HG02678 (cell line): ENCODE data around the gene PLEKHF1.
"Not testable (repeated sequence)": the region's sequence is repeated elsewhere in the genome, so short reads cannot be mapped to it uniquely, and the experiment has no call there.

ENCODE experiments used
- ATAC-seq: cut with Tn5 transposase; IDR thresholded peaks from one replicate; pipeline ENCODE4 v1.9.1; 2021; ENCODE audit warnings: mild to moderate bottlenecking, moderate library complexity; ENCODE audit not compliant: unreplicated experiment

PLEKHF1 gene

DNA sequence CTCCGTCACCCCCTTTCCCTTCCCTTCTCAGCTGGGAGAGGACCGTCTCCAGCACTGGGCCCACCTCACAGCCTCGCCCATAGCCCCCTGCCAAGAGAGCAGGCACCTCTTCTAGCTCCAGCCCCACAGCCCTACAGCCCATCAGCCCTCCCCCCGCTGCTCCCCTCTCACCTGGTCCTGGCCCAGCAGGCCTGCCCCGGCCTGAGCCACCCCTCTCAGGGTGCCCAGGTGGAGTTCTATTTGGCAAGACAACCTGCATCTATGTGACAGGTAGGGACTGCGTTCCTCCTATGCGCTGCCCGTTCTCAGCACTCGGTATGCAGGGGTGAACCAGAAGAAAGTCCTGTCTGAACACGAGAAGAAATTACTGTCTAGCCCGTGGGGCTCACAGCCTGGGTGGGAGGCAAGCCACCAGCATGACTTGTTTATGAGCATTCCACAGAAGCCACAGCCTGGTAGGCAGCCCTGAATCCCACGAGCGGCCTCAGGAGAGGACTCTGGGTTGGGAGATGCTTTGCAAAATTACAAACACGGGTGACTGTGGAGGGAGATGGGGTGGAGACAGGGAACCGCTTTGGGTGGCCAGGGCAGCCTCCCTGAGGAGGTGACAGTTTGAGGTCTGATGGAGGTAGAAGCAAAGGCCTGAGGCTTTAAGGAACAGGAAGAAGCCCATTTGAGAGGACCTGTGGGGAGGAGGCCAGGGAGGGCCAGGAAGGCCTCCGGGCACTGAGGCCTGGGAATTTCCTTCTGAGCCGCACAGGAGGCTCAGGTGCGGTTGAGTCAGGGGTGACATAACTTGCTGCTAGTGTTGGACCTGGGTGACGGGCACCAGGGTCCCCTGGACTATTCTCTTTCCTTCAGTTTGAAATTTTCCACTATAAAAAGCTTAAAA, 1.2 kb upstream of the PLEKHF1 start:
- ATAC-seq, result no peak

DNA sequence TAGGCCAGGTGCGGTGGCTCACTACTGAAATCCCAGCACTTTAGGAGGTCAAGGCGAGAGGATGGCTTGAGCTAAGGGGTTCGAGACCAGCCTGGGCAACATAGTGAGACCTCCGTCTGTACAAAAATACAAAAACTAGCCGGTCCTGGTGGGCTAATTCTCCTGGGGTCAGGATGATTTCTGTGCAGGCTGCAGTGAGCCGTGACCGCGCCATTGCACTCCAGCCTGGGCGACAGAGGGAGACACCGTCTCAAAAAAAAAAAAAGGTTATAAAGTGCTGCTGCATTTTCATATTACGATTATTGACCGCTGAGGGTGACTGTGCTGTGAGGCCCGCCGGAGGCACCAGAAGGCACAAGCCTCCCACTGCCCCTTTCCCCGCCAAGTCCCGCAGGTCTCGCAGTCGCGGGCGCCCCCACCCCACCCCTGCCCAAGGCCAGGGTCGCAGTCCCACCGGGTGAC, 477 bp upstream of the PLEKHF1 start:
- no peak for ATAC-seq

DNA sequence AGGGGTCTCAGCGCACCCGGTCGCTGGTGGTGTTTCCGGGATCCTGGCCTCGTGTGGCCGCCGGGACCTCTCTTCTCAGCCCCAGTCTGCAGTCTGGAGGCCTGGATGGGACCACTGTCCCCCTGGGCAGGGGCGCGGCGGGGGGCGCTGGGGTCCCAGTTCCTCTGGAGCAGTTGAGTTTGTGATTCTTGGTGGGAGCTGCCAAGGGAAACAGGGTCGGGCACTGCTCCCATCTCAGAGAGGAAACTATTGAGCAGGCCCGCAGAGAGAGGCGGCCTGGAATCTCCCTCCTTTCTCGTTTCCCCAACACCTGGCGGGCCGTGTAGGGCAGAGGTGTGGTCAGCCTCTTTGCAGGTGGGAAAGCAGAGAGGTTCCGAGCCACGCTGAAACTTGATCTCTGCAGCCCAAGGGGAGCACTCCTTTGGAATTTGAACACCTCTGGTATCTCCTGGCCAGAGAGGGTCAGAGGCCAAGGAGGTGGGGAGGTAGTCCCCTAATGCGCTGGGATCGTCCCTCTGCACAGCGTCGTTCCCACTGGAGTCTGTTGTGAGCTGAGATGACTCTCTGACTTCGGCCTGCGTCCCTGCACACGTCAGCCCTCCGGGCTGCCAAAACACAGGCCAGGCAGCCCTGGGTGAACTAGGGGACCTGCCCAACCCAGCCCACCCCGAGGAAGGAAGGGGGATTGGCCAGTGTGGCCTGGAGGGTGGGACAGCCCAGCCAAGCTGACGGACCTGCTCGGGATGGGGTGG, 741 bp downstream of the PLEKHF1 start:
- no peak for ATAC-seq

DNA sequence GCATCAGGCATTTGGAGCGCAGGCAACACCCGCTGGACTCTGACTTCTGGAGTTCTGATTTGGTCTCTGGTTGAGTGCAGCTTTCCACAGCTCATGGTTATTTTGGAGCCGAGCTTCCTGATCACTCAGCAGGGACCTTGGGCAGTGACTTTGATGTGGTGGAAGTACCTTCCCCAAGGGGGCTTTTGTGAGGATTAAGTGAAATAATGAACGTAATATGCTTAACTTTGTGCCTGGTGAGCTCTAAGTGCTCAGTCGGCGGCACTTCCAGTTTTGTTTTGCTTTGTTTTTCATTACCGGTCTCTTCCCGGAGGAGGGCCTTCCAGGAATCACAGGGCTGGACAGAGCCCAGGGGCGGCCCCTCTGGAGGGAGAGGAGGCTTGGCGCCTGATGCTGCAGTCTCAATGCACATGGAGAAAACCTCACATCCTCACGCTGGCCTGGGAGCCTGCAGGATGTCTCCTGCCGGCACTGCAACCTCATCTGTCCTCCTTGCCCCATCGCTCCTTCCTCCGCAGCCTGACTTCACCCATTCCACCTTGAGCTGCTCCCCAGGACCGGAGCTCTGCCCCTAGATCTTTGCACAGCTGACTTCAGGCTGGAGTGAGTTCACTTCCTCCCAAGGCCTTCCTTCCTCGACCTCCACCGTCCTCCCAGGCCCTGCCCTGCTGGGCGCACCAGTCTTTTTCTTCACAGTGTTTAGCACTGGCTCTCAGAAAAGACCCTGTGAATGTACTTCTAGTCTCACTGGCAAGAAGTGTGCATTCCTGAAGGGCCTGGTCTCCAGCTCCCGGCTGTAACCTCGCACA, 1.5 kb downstream of the PLEKHF1 start:
- ATAC-seq, result no peak

DNA sequence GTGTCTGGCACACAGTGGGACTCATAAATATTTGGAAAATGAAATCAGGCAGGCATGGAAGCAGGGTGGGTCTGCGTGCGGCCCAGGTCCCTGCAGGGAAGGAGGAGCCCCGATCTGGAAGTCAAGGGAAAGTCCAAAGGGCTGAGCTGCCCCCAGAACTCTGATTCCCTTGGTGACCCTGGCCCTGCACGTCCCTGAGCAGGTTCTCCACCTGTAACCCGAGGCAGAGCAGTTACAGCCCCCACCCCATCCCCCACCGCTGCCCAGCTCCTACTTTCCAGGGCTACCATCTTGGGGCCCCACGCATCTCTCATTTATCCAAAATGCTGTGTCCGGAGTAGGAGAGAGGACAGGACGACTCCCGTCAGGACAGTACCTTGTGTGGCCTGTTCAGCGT, 2.1 kb downstream of the PLEKHF1 start:
- ATAC-seq, result no peak

DNA sequence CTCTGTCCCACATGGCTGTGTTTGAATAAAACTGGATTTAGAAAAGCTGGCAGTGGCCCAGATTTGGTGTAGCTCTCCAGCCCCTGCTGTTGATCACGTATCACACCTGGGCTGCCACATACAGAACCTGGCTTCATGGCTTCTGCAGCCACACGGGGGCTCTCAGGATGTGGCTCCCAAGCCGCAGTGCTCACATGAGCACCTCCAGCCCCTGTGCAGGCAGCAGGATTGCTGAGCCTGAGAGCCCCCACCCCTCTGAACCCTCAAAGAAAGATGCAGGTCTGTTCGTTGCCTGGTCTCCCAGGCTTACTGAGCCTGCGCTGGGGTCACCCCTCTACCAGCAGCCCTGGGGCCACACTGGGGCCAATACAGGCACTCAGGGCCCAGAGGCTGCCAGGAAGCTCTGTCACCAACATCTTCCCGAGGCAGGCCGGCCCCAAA, 2.7 kb downstream of the PLEKHF1 start:
- no peak for ATAC-seq

DNA sequence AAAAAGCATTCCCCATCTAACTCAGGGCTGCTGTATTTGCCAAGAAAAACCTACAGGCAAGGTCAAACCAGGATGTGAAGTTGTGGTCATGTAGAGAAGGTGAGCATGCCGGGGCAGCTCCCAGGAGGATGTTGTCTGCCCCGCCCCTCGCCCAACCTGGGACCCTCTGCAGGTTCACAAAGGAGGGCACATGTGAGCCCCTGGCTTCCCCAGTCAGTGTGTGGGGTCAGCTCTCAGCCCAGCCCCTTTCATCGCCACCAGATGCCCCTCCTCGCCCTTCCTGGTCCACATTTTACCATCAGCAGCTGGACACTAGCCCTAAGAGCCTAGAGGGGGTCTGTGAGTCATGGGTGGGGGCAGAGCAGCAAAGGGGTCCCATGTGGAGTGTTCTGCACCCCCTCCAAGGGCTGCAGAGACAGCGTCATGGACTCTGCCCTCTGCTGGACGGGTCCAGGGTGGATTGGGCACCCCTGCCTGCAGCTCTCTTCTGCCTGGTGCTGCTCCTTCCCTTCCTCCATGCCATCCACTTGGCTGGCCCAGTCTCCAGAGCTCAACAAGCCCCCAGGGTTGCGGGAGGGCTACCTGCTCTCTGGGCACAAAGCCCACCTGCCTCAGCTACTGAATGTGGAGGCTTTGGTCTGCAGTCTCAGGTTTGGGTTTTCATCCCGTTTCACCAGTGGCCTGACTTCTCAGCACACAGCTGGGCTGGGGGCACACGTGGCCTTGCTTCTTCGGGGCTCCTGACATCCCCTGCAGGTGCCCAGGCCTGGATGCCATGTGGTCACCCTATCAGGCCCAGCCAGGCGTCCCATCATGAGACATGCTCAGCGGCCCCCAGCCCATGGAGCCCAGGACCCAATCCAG, 3.7 kb downstream of the PLEKHF1 start:
- ATAC-seq, result no peak

DNA sequence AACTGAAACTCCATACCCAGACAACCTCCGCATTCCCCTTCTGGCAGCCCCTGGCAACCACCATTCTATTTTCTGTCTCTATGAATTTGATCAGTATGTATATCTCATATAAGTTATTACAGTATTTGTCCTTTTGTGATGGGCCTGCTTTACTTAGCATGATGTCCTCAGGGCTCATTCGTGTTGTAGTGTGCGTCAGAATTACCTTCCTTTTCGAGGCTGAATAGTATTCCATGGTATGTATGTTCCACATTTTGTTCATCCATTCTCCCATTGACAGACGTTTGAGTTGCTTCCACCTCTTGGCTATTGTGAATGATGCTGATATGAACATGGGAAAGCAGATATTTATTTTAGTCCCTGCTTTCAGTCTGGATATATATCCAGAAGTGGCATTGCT, 5.0 kb downstream of the PLEKHF1 start:
- no peak for ATAC-seq

DNA sequence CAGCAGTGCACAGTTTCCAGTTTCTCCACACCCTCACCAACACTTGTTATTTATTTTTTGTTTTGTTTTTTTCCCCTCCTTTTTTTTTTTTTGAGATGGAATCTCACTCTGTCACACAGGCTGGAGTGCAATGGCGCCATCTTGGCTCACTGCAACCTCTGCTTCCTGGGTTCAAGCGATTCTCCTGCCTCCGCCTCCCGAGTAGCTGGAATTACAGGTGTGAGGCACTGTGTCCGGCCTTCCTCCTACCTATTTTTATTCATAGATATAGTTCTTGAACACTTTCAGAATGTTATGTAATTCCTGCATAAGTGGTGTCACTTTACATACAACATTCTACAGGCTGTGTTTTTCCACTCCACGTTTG, 5.7 kb downstream of the PLEKHF1 start:
- ATAC-seq, result not testable (repeated sequence)

DNA sequence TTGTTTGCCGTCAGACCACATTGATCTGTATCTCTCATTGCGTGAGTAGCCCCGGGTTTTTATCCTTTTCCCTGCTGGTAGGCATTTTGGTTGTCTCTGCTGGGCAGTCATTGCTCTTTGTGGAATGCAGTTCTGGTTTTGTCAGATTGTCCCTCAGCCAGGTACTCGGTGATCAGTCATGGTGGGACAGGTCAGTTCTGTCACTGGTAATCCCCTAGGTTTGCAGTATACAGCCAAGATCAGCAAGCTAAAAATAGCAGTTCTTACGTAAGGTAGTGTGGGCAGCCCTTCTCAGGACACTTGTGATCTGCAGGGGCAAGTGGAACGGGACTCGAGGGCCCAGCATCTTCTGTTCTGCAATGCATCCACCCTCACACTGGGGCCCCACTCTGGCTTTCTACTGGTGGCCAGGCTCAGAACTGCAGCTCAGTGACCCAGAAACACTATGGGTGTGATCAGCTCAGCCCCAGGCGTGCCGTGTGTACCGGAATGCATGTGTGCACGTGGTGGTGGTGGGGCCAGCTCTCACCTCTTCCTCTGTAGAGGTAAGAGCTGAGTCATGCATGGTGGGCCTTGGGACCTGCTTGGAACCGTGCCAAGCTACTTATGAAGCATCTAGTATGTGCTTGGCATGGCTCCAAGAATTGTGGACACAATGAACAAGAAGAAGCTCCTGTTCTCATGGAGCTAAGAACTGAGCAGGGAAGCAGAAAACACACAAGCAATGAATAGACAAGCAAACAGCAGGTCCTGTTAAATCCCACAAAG, 6.3 kb downstream of the PLEKHF1 start:
- peak; percentile 75 for ATAC-seq

DNA sequence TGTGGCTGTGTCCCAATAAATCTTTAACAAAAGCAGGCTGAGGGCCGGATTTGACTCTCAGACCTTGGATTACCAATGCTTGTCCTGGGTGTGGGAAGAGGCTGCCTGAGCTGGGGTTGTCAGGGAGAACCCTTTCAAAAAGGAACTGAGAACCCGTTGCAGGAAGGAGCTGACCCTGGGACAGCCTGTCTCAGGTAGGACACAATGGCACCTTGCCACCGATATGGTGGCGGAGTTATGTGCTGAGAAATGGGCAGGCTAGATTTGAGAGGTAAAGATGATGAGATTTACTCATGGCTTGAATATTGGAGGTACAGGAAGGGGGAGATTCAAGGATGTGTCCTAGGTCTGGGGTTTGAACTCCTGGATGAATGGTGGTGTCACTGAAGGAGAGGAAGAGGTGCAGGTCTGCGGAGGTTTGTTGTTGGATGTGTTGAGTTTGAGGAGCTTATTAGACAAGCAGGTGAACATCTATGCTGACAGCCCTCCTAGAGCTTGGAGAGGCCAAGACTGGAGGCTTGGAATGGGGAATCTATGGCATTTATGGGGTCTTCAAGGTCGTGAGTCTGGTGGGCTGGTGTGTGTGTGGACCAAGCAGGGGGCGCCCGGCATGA, 7.2 kb downstream of the PLEKHF1 start:
- no peak for ATAC-seq

DNA sequence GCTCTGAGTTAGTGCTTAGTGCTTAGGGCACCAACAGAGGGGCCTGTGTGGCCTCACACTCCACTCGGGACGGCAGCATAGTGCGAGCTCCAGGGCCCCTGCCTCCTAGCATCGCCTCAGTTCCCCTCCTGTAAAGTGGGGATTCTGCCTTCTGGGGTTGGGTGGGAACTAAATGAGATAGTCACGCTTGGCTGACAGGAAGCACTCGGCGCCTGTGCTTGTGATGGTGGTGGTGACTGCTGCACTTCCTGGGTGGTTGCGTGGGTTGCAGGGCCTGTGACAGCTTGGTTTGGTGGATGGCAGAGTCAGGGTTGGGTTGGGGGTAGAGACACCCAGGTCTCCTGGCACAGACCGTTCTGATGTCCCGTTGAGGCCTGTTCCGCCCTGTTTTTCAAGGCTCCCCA, 7.7 kb downstream of the PLEKHF1 start:
- peak; percentile 41 for ATAC-seq

DNA sequence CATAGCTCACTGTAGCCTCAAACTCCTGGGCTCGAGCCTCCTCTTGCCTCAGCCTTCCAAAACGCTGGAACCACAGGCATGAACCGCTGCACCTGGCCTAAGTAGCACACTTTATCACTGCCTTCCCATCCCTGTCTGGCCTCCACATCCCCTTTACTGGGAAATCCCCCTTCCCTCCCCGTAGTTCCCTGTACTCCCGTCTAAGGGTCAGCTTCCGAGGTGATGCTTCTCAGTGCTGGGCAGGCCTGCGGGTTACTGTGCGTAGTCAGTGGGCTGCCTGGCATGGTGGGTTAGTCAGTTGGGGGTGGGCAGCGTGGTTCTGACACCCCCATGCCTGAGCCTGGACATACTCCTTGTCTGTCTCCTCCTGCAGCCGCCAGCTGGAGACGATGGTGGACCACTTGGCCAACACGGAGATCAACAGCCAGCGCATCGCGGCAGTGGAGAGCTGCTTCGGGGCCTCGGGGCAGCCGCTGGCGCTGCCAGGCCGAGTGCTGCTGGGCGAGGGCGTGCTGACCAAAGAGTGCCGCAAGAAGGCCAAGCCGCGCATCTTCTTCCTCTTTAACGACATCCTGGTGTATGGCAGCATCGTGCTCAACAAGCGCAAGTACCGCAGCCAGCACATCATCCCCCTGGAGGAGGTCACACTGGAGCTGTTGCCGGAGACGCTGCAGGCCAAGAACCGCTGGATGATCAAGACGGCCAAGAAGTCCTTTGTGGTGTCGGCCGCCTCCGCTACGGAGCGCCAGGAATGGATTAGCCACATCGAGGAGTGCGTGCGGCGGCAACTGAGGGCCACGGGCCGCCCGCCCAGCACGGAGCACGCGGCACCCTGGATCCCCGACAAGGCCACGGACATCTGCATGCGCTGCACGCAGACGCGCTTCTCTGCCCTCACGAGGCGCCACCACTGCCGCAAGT, 8.4 kb downstream of the PLEKHF1 start:
- no peak for ATAC-seq

DNA sequence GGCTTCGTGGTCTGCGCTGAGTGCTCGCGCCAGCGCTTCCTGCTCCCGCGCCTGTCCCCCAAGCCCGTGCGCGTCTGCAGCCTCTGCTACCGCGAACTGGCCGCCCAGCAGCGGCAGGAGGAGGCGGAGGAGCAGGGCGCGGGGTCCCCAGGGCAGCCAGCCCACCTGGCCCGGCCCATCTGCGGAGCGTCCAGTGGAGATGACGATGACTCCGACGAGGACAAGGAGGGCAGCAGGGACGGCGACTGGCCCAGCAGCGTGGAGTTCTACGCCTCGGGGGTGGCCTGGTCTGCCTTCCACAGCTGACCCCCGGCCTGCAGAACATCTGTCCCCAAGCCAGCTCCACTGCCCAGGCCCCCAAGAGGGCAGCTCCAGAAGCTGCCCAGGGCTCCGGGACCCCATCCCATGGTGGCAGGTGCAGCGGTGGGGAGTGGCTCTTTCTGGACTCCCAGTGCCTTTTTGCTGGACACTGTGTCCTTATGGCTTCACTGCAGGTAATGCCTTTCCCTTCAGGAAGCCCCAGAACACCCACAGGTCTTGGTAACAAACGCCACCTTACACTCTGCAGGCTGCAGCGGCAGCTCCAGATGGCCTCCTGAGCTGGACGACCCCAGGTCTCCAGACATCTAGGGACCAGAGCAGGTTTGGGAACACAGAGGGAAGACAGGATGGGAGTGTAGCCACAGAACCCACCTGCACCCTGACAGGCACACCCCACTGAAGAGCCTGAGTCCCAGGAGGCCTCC, 9.3 kb downstream of the PLEKHF1 start:
- no peak for ATAC-seq

DNA sequence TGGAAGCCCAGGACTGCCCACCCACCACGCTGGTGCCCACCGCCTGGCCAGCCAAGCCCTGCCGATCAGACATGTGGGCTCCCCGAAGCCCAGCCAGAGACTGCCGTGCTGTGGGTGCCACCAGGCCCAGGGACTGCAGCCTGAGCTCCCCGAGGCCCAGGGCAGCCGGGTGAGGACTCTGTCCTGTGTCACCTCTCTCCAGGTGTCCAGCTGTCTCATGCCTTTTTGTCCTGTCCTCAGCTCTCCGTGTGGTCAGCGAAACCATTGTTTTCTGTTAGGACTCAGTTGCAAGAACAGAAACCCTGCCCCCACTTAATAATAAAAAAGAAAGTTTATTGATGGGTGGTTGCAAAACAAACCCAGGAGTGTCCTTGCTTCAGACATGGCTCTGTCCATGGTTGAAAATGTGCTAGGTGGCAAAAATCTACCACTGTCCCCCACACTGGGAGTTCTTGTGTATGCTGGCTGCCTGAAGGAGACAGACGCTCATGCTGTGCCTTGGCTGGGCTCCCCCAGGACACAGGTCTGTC, 9.9 kb downstream of the PLEKHF1 start:
- ATAC-seq, result no peak

DNA sequence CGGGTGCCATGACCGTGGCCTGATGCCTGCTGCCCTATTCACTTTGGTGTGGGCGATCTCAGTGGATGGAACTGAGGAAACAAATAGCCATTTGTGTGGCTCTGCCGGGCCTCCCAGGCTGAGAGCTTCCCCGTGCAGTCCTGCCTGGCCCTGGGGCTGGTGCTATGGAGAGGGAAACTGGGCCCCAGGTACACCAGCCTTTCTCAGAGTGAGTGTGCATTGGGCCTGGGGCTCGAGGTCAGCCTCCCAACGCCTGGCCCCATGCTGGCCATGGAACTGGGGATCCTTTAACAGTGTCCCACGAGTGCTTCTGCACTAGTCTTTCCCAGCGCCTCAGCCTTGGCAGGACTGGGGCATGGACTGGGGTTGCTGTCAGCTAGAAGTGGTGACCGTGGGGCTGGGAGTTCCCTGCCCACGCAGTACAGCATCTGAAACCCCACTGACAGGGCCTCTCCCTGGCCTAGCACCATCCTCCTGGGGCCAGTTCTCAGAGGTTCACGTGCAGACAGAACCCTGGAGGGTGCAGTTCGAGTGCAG, 10.5 kb downstream of the PLEKHF1 start:
- ATAC-seq, result no peak

DNA sequence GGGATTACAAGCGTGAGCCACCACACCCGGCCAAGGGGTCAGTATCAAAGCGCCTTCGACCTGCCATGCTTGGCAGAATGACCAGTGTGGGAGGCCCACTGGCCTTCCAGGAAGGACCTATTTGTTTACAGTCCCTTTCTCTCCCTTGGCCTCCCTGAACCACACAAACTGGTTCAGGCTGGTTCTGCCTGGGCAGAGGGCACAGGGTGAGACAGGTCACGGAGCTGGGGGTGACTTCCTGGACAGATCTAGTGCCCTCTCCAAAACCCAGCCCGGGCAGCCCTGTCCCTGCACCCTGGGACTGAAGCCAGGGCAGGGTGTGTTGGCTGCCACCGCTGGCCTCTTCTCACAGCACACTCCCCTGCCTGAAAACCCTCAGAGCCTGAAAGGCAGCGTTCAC, 11.3 kb downstream of the PLEKHF1 start:
- no peak for ATAC-seq
